Hepatic stellate cell (primary cell): ENCODE data around the gene GAMT.
"Not testable (repeated sequence)": the region's sequence is repeated elsewhere in the genome, so short reads cannot be mapped to it uniquely, and the experiment has no call there.

Experiments used
- DNase-seq: peaks from one replicate; pipeline ENCODE4 v3.0.0; 2011; ENCODE audit warnings: low spot score

The GAMT gene

GRCh38 chr19:1433119-1434039 lies 32.0 kb upstream of the GAMT start:
- DNase-seq = no peak

DNA sequence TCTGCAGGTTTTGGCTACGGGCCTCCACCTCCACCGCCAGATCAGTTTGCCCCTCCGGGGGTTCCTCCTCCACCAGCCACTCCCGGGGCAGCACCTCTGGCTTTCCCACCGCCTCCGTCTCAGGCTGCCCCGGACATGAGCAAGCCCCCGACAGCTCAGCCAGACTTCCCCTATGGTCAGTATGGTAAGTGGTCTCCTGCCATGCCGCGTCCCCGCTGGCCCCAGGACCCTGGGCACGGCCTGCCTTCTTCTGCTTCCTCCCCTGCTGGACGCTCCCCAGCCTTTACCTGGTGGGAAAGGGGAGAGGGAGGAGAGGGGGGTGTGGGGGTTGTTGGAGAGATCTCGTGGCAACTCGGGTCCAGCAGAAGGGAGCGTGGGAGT lies 31.2 kb upstream of the GAMT start:
- no peak for DNase-seq

- DNase-seq = no peak
Observed at GRCh38 chr19:1431759-1432506, 30.6 kb upstream of the GAMT start.

DNA sequence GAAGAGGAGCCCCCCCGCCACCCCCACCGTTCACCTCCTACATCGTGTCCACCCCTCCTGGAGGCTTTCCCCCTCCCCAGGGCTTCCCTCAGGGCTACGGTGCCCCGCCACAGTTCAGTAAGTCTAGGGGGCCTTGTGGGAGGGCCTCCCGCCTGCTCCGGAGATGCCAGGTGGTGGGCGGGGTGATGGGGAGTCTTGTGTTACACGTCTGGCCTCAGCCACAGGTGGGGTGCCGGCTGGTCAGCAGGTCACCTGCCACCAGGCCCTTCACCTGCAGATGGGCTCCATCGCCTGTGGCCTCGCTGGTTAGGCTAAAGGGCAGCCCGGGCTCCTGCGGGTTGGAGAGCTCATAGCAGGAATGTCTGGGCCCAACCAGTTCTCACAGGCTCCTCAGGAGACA lies 28.9 kb upstream of the GAMT start:
- no peak for DNase-seq

DNA sequence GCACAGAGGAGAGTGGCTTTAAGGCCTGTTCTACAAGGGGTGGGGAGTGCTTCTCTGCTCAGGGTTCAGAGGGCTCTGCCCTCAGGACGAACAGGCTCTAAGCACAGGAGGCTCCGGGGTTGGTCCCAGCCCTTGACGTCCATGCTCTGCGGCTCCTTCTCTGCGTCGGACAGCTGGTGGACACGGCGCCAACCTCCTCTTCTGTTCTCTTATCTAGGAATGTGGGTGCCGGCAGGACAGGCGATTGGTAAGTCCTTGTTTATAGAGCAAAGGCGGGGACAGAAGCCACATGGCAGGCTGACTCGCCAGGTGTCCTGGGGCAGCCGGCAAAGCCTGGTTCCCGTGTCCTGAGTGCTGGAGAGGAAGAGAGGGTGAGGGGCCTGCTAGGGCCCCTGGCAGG lies 28.4 kb upstream of the GAMT start:
- DNase-seq = no peak

GRCh38 chr19:1428738-1429391 lies 27.5 kb upstream of the GAMT start:
- no peak for DNase-seq

- no peak for DNase-seq
Observed at GRCh38 chr19:1427221-1427920, 26.0 kb upstream of the GAMT start.

DNA sequence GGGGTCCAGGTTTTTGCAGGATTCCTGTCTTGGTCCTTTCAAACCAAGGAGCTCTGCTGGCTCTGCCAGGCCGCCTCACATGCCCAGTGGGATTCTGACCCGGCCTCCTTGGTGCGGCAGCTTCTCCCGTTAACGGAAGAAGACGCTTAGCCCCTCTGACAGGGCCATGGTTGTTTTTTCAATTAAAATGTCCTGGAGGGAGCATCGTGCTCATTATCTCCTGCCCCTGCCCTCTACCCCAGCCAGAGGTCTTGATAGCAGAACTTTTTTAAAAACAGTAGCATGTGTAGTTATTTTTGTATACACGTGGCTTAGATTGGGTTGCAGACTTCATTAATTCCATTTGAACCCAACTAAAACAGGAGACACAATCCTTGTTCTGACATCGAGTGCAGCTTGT lies 25.4 kb upstream of the GAMT start:
- DNase-seq = no peak

- DNase-seq = no peak
Observed at GRCh38 chr19:1425902-1426301, 24.6 kb upstream of the GAMT start.

GRCh38 chr19:1425102-1425837 lies 23.9 kb upstream of the GAMT start:
- DNase-seq = no peak

GRCh38 chr19:1424192-1424955 lies 23.0 kb upstream of the GAMT start:
- no peak for DNase-seq

- no peak for DNase-seq
Observed at GRCh38 chr19:1423436-1424191, 22.3 kb upstream of the GAMT start.

GRCh38 chr19:1422943-1423342 lies 21.6 kb upstream of the GAMT start:
- DNase-seq = no peak

DNA sequence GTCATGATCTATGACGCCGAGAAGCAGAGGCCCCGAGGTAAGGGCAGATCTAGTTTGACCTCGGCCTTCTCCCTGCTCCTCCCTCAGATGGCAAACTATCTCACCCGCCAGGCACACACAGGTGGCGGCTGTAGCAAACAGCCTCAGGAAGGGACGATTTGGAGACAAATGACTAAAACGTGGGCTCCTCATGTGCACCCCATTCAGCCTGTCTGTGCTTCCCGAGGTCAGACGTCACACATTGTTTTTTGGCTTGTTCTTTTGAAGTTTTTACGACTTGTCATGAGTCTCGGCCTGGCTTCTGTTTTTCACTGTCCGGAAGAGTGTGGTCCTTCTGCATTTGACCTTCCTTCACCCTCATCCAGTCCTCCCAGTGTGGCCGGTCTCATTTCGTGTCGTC lies 21.0 kb upstream of the GAMT start:
- no peak for DNase-seq

- DNase-seq = no peak
Observed at GRCh38 chr19:1421958-1422305, 20.6 kb upstream of the GAMT start.

DNA sequence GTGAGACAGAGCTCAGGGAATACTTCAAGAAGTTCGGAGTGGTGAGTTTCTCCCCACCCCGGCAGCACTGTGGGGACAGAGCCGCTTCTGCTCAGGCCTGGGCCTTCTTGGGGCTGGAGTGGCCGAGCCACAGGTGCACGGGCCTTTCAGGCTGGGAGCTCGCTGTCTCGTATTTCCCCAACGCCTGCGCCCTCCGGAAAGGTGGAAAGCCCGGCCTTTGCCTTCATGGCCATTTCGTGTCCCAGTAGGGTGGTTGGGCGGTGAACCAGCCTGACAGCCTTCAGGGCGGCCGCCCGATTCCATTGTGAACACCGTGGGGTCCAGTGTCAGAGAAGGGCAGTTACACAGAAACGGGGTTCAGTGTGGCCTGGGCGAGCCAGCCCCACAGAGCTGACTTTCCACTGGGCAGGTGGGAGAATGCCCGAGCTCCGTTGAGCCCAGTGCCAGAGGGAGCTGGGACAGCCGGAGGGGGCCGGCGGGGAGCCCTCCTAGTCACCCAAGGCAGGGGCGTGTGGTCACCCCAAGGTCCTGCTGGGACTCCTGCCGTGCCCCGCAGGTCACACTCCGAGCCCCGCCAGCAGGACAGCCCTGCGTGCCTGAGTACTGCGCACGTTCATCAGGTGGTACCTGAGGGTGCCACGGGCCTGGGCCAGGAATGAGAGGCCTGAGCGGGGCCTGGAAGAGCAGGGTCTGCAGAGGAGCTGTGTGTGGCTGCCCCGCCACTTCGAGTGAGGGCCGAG lies 20.0 kb upstream of the GAMT start:
- DNase-seq = no peak

DNA sequence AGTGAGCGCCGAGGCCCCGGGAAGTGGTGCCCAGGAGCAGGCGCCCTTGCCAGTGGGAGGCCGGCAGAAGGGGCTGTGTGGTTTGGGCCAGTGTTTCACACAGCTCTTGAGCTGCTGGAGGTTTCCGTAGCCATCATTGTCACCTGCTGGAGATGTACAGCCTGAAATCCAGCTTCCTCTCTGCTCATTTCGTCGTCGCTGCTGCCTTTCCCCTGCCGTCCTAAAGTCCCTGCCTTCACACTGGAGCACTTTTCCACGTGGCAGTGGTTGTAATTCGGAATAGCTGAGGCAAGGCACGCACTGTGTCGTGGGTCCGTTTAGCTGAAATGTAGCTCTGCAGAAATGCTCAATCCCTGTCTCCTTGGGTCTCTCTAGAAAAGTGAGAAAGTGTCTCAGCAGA lies 19.2 kb upstream of the GAMT start:
- no peak for DNase-seq

GRCh38 chr19:1420085-1420484 lies 18.7 kb upstream of the GAMT start:
- not testable (repeated sequence) for DNase-seq

- DNase-seq = no peak
Observed at GRCh38 chr19:1418951-1419738, 17.8 kb upstream of the GAMT start.
